Thymus (tissue), 14 donors: ENCODE measurements around the gene MYO3A. TPM values are rescaled to one million over a fixed set of nuclear protein-coding genes. Genes with fewer than 3 reads are reported as not detected.

Source experiments
- DNase-seq, 9 donors: peaks; one replicate each; pipeline ENCODE4 v3.0.0-alpha.2; 2013; ENCODE audit warnings: low spot score in 9 of 9, low read depth in 6 of 9, missing footprints in 1 of 9
- H3K27ac ChIP-seq, 2 donors: one replicate each; pipeline ENCODE4 v1.5.1; 2013; ENCODE audit warnings: control low read depth in 1 of 2, low read depth in 1 of 2, low read length in 1 of 2, mild to moderate bottlenecking in 1 of 2, moderate library complexity in 1 of 2
- H3K27me3 ChIP-seq, 2 donors: one replicate each; pipeline ENCODE4 v1.5.1; 2013; ENCODE audit warnings: low read length in 1 of 2; ENCODE audit not compliant: control insufficient read depth in 2 of 2, insufficient read depth in 1 of 2
- H3K36me3 ChIP-seq, 2 donors: one replicate each; pipeline ENCODE4 v1.5.1; 2013; ENCODE audit warnings: low read length in 1 of 2, mild to moderate bottlenecking in 1 of 2, moderate library complexity in 1 of 2; ENCODE audit not compliant: control insufficient read depth in 2 of 2, insufficient read depth in 2 of 2
- H3K4me1 ChIP-seq, 2 donors: one replicate each; pipeline ENCODE4 v1.5.1; 2013; ENCODE audit warnings: low read length in 2 of 2; ENCODE audit not compliant: control insufficient read depth in 2 of 2, insufficient read depth in 2 of 2
- H3K4me3 ChIP-seq, 2 donors: one replicate each; pipeline ENCODE4 v1.5.1; 2013; ENCODE audit warnings: low read length in 2 of 2, control low read depth in 1 of 2, mild to moderate bottlenecking in 1 of 2
- H3K9me3 ChIP-seq, 2 donors: one replicate each; pipeline ENCODE4 v1.5.1; 2013; ENCODE audit warnings: low read length in 1 of 2, mild to moderate bottlenecking in 1 of 2; ENCODE audit not compliant: control insufficient read depth in 2 of 2, insufficient read depth in 1 of 2
- WGBS: extraction: QIAGEN DNeasy Blood & Tissue Kit; methylation state at CpG from one replicate; pipeline ENCODE4 v1.1.7; 2013; 5-methylcytosine and 5-hydroxymethylcytosine counted together
- long read RNA-seq, 10 donors: transcript quantifications; one replicate each; lab custom pipeline, GENCODE V29; 2026
- polyA plus RNA-seq: library from polyadenylated mRNA; stranded (reverse); fragments of 200-250 nt; gene quantifications from one replicate; pipeline ENCODE4 v1.2.3, GENCODE V29; 2013
- total RNA-seq: library from RNA; stranded (reverse); fragments of 120-200 nt; gene quantifications from one replicate; pipeline ENCODE4 v1.2.4, GENCODE V29; 2013
- donor health status: healthy.

Gene MYO3A, protein sequence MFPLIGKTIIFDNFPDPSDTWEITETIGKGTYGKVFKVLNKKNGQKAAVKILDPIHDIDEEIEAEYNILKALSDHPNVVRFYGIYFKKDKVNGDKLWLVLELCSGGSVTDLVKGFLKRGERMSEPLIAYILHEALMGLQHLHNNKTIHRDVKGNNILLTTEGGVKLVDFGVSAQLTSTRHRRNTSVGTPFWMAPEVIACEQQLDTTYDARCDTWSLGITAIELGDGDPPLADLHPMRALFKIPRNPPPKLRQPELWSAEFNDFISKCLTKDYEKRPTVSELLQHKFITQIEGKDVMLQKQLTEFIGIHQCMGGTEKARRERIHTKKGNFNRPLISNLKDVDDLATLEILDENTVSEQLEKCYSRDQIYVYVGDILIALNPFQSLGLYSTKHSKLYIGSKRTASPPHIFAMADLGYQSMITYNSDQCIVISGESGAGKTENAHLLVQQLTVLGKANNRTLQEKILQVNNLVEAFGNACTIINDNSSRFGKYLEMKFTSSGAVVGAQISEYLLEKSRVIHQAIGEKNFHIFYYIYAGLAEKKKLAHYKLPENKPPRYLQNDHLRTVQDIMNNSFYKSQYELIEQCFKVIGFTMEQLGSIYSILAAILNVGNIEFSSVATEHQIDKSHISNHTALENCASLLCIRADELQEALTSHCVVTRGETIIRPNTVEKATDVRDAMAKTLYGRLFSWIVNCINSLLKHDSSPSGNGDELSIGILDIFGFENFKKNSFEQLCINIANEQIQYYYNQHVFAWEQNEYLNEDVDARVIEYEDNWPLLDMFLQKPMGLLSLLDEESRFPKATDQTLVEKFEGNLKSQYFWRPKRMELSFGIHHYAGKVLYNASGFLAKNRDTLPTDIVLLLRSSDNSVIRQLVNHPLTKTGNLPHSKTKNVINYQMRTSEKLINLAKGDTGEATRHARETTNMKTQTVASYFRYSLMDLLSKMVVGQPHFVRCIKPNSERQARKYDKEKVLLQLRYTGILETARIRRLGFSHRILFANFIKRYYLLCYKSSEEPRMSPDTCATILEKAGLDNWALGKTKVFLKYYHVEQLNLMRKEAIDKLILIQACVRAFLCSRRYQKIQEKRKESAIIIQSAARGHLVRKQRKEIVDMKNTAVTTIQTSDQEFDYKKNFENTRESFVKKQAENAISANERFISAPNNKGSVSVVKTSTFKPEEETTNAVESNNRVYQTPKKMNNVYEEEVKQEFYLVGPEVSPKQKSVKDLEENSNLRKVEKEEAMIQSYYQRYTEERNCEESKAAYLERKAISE (N-terminal part only)
- total RNA-seq (3.0 TPM), polyA plus RNA-seq (1.0 TPM)
- long read RNA-seq, donor 1 = 0 reads
- long read RNA-seq, donor 2 = 0 reads
- long read RNA-seq, donor 3 = 0 reads
- long read RNA-seq, donor 4 = 0 reads
- long read RNA-seq, donor 5, partial matches to known transcripts = 0 of 1 reads
- long read RNA-seq, donor 5, other reads (novel, unspliced or antisense) = 0 of 1 reads
- long read RNA-seq, donor 6 = 0 reads
- long read RNA-seq, donor 7 = 0 reads
- long read RNA-seq, donor 8 = 0 reads
- long read RNA-seq, donor 9 = 0 reads
- long read RNA-seq, donor 10 = 0 reads

DNA sequence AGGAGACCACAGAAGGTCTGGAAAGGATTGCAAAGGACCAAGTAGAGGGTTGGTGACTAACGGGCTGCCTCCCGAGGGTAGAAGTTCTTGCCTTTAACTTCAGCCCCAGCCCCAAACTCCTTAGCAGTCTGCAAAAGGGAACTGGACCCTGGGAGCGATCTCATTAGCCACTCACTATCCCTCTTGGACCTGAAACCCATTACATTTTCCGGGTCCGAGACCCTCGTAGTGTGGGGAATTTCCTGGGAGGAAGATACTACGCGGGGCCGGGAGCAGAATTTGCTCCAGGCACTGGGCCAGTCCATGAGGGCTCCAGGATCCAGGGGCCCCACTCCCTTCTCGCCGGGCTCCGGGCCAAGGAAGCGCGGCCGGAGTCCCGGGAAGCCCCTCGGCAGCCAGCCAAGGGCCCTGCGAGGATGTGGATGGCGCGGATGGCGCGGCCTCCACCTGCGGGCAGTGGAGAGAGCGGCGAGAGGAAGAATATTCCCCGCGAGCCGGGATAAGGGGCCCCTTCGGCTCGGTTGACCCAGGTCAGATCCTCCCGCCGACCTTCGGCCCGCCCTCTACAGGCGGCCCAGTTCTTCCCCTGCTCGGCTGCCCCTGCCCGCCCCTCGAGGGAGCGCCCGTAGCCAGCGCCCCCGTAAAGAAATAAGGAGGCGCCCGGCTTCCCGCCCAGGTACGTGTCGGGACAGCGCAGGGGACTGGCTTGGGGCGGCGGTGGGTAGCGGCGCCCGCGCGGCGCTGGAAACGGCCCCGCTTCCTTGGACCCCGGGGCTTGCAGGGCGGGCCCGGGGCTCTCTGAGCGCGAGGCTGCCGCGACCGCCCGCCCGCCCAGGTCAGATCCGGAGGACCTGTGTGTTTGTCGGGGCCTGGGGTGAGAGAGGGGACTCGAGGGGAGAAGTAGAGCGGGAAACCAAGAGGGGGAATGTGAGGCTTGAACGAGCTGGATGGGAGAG lies at the start of gene MYO3A:
TSS of gene MYO3A (plus strand) at position 577 of the 956 bp plus-strand sequence. CDS start 17,882 bp downstream, outside the sequence.
- DNase-seq = peak in 2 of 9 donors; percentile 4 to 6
- WGBS = 11% methylated on average over 73 of the region's 73 CpGs
- peaks cover 23 to 37% of the 10 kb centered on the region in 2 donors for H3K27me3 ChIP-seq

DNA sequence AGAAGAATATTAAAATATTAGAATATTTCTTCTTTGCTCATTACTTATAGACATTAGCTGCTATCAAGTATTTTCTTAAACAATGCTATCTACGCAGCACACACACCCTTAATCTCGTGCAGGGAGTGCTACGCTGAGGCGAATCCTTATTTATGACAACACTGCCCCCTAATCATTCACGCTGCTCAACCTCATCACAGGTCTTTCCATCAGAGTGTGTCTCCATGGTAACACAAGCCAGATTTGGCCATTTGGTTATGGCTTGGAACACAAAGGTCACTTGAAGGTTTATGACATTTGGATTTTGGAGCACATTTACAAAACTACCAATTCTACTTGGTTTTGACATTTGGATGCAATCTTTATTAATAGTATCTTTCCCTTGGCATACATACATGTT lies 45.4 kb upstream of the MYO3A start:
- no peaks in the 10 kb centered on the region for H3K4me1 ChIP-seq
- WGBS = 73% methylated on average over 5 of the region's 5 CpGs
- H3K36me3 ChIP-seq = no peaks in the 10 kb centered on the region
- H3K27me3 ChIP-seq = no peaks in the 10 kb centered on the region
- no peak for DNase-seq
- H3K9me3 ChIP-seq = no peaks in the 10 kb centered on the region
- no peak overlapping the region for H3K27ac ChIP-seq
- H3K4me3 ChIP-seq = no peak overlapping the region

More for the DNA sequence above, at the start of gene MYO3A:
- Histone ChIP-seq H3K4me1 (no peaks in the 10 kb centered on the region), H3K27ac (peak within 1 kb of the TSS in 1 of 2 donors; percentile 14), H3K9me3 (peaks cover 0 to 1% of the 10 kb centered on the region in 2 donors), H3K36me3 (no peaks in the 10 kb centered on the region), H3K4me3 (peak within 1 kb of the TSS; percentile 25 to 28)

DNA sequence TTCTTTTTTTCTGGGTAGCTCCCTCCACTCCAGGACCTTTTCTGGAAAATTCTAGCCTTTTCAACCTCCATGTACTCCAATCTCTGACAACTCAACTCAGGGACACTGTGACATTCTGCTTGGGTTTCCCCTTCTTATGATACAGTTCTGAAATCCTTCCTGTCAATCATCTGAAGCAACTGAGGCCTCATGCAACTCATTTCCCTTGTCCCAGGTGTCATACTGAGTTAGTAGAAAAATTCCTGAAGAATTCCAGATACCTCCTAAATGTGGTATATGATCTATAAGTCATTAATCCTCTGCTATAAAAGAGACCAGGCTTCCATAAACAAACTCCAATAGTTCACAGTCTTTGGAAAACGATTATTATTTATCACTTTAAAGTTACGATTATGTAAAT lies 43.0 kb upstream of the MYO3A start:
- no peaks in the 10 kb centered on the region for H3K27me3 ChIP-seq
- H3K4me3 ChIP-seq = no peak overlapping the region
- DNase-seq = no peak
- H3K9me3 ChIP-seq = no peaks in the 10 kb centered on the region
- WGBS = 71% methylated on average over 2 of the region's 2 CpGs
- H3K27ac ChIP-seq = no peak overlapping the region
- H3K4me1 ChIP-seq = no peaks in the 10 kb centered on the region
- no peaks in the 10 kb centered on the region for H3K36me3 ChIP-seq

DNA sequence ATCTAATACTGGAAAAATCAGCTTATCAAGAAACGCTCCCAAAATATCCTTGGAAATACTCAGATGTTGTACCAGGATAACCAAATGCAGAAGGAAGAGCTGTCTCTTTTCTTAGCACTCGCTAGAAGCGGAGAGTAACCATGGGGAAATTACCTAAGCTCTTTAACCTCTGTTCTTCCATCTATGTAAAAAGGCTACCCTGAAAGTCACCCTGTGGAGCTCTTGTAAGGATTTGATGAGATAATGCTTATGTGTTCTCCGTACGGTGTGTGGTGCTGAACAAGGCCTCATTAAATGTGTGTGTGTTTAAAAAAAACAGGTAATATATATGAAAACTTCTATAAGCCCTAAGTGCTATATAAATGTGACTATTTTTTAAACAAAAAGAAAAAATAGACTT lies 38.2 kb upstream of the MYO3A start:
- Histone ChIP-seq H3K27ac (no peak overlapping the region), H3K27me3 (no peaks in the 10 kb centered on the region), H3K36me3 (no peaks in the 10 kb centered on the region), H3K4me3 (no peak overlapping the region), H3K9me3 (no peaks in the 10 kb centered on the region), H3K4me1 (no peaks in the 10 kb centered on the region)
- 92% methylated on average over 5 of the region's 5 CpGs for WGBS
- DNase-seq = no peak

DNA sequence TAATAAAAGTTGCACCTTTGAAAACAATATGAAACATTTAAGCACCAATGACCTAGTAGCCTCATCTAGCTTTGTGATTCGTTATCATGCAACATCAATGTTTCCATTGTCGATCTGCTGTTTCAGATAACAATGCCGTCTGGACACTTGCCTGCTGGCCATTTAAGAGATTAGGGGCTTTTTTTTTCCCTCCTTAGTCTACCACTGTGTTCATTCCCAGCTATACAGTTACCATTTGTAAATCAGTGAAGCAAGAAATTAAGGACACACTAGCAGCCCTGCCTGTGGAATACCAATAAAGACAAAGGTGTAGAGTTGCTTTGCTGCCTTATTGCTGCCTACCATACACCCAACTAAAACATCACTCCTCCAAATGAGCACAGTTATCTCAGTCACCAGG lies 37.6 kb upstream of the MYO3A start:
- no peak for DNase-seq
- Histone ChIP-seq H3K27ac (no peak overlapping the region), H3K4me3 (no peak overlapping the region), H3K9me3 (no peaks in the 10 kb centered on the region), H3K36me3 (no peaks in the 10 kb centered on the region), H3K4me1 (no peaks in the 10 kb centered on the region), H3K27me3 (no peaks in the 10 kb centered on the region)
- WGBS = 77% methylated on average over 3 of the region's 3 CpGs

DNA sequence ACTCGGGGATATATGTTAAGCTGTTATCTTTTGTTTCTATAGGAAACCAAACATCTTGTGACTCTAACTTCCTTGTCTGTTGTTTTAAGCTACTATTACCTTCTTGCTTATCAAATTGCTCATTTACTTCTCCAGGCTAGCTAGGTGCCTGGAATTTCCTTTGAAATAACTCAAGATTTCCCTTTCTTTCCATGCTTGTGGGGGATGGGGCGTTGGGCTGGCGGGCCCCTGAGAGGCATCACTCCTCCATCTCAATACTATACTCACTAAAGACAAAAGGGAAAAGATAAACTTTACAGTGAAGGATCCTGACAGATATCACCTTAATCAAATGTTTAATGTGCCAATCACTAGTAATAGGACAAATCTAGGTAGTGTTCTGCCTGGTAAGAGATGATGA lies 34.7 kb upstream of the MYO3A start:
- 62% methylated on average over 3 of the region's 3 CpGs for WGBS
- no peaks in the 10 kb centered on the region for H3K4me1 ChIP-seq
- no peaks in the 10 kb centered on the region for H3K9me3 ChIP-seq
- no peak overlapping the region for H3K27ac ChIP-seq
- H3K4me3 ChIP-seq = no peak overlapping the region
- no peaks in the 10 kb centered on the region for H3K27me3 ChIP-seq
- DNase-seq = no peak
- H3K36me3 ChIP-seq = no peaks in the 10 kb centered on the region

DNA sequence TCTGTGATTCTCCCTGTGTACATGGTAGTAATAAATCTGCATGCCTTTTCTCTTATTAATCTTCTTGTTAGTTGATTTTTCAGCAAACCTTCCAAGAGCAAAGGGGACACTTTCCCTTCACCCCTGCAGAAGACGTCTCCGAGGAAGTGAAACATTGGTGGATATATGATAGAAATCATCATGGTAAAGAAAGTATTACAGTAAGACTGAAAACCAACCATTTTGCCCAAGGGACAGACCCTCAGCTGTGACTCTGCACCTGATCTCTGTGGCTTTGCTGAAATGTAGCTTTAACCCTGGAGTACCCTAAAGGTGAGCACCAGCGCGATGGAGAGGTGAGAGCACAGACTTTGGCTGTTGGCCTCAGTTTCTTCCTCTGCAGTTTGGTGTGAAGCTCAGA lies 32.8 kb upstream of the MYO3A start:
- no peaks in the 10 kb centered on the region for H3K9me3 ChIP-seq
- no peak for DNase-seq
- no peaks in the 10 kb centered on the region for H3K36me3 ChIP-seq
- H3K27ac ChIP-seq = no peak overlapping the region
- H3K4me3 ChIP-seq = no peak overlapping the region
- H3K4me1 ChIP-seq = no peaks in the 10 kb centered on the region
- H3K27me3 ChIP-seq = no peaks in the 10 kb centered on the region
- WGBS = 97% methylated on average over 4 of the region's 4 CpGs

DNA sequence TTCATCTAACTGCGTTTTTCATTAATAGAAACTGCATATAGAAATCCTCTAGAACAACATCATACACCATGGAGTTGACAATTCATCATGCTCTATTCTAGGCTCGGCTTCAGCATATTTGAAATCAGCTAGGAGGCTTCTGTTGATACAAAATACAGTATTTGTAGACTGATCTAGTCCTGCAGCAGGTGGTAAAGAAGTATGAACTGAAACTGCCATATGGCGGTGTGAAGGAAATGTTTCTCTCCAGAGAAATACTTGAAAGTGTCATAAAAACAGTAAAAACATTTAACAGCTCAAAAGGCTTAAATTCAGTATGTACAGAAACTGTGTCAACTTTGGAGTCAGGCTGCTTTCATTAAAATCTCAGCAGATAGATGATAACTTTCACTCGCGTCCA lies 32.0 kb upstream of the MYO3A start:
- Histone ChIP-seq H3K27ac (no peak overlapping the region), H3K36me3 (no peaks in the 10 kb centered on the region), H3K9me3 (no peaks in the 10 kb centered on the region), H3K4me1 (no peaks in the 10 kb centered on the region), H3K27me3 (no peaks in the 10 kb centered on the region), H3K4me3 (no peak overlapping the region)
- DNase-seq = no peak
- 92% methylated on average over 5 of the region's 5 CpGs for WGBS
